HepG2 (cell line): ENCODE data around the gene EFEMP2. TPM values are rescaled to one million over a fixed set of nuclear protein-coding genes. Genes with fewer than 3 reads are reported as not detected.

Experiments used
- AGO2 ChIP-seq: fragments of 200-400 bp; formaldehyde crosslinking; optimal IDR thresholded peaks from 2 replicates; pipeline ENCODE3; 2017; ENCODE audit warnings: mild to moderate bottlenecking, low read depth, low read length, moderate library complexity
- AKAP8 ChIP-seq: sonication (generic); formaldehyde crosslinking; IDR thresholded peaks from 2 replicates; pipeline ENCODE4 v1.5.1; 2020; ENCODE audit warnings: mild to moderate bottlenecking, missing genetic modification reagents
- ATM ChIP-seq: fragments of 450-650 bp; IDR thresholded peaks from 2 replicates; pipeline ENCODE4 v1.7.1; 2017; ENCODE audit warnings: mild to moderate bottlenecking, borderline replicate concordance
- ELF4 ChIP-seq: sonication (generic); formaldehyde crosslinking; IDR thresholded peaks from 2 replicates; pipeline ENCODE4 v1.5.0; 2020; ENCODE audit warnings: missing genetic modification reagents, mild to moderate bottlenecking, moderate library complexity, borderline replicate concordance
- FOXA3 ChIP-seq: IDR thresholded peaks from 2 replicates; pipeline ENCODE4 v1.6.1; 2016; ENCODE audit warnings: missing genetic modification reagents, missing compliant biosample characterization
- KDM2A ChIP-seq: sonication (generic); formaldehyde crosslinking; IDR thresholded peaks from 2 replicates; pipeline ENCODE4 v1.4.0; 2020; ENCODE audit warnings: low read depth, missing genetic modification reagents, borderline replicate concordance
- POLR2A ChIP-seq, 2 experiments: IDR thresholded peaks; 2 replicates each; pipeline ENCODE4 v1.6.1; 2011; ENCODE audit warnings: low read depth in 2 of 2, low read length in 2 of 2, mild to moderate bottlenecking in 1 of 2, moderate library complexity in 1 of 2; ENCODE audit not compliant: insufficient read depth in 1 of 2
- PPARG ChIP-seq: conservative IDR thresholded peaks from 2 replicates; pipeline ENCODE4 v1.6.1; 2016; ENCODE audit warnings: missing biosample characterization, missing genetic modification reagents
- SCMH1 ChIP-seq: sonication (generic); formaldehyde crosslinking; IDR thresholded peaks from 2 replicates; pipeline ENCODE4 v1.9.0; 2021; ENCODE audit warnings: missing genetic modification reagents, mild to moderate bottlenecking, borderline replicate concordance
- SPEN ChIP-seq: sonication (generic); formaldehyde crosslinking; IDR thresholded peaks from 2 replicates; pipeline ENCODE4 v1.5.1; 2020; ENCODE audit warnings: low read depth, mild to moderate bottlenecking, missing genetic modification reagents
- ZC3H13 ChIP-seq: sonication (generic); formaldehyde crosslinking; IDR thresholded peaks from 2 replicates; pipeline ENCODE4 v1.8.1; 2023; ENCODE audit warnings: mild to moderate bottlenecking, missing genetic modification reagents, moderate library complexity
- ZNF563 ChIP-seq: sonication (generic); formaldehyde crosslinking; IDR thresholded peaks from 2 replicates; pipeline ENCODE4 v1.8.0; 2022; ENCODE audit warnings: mild to moderate bottlenecking, moderate library complexity, missing genetic modification reagents
- ZNF790 ChIP-seq: sonication (generic); formaldehyde crosslinking; IDR thresholded peaks from 2 replicates; pipeline ENCODE4 v1.8.0; 2022; ENCODE audit warnings: missing genetic modification reagents, mild to moderate bottlenecking, borderline replicate concordance
- polyA plus RNA-seq, 8 experiments: library from polyadenylated mRNA; depleted of rRNA in 3 of 8; stranded (reverse) in 7 of 8; unstranded in 1 of 8; fragments of >200 nt; fragmentation: Illumina TruSeq in 4 of 8; extraction: Trizol in 4 of 8; gene quantifications; 2 replicates each; pipeline versions ENCODE4 v1.2.1 to v1.2.3, GENCODE V29; 2011 to 2016; ENCODE audit warnings: low read depth in 4 of 8, missing spikeins in 1 of 8, mixed read lengths in 1 of 8; ENCODE audit not compliant: insufficient read depth in 1 of 8
- total RNA-seq, 5 experiments: library from RNA; depleted of rRNA; stranded (reverse); fragments of >200 nt; fragmentation: Illumina TruSeq; extraction: Trizol; gene quantifications; 2 replicates each; pipeline ENCODE4 v1.2.3, GENCODE V29; 2016; ENCODE audit warnings: low read depth in 1 of 5
- TF ChIP-seq, protein P1 (sequence below): sonication (generic); formaldehyde crosslinking; IDR thresholded peaks from one replicate; pipeline ENCODE4 v1.5.1; 2020; ENCODE audit warnings: mild to moderate bottlenecking, missing genetic modification reagents; ENCODE audit errors: not compliant biosample characterization
- TF ChIP-seq, protein P2 (sequence below): sonication (generic); formaldehyde crosslinking; IDR thresholded peaks from 2 replicates; pipeline ENCODE4 v1.5.0; 2020; ENCODE audit warnings: missing genetic modification reagents
- TF ChIP-seq, protein P3 (sequence below): sonication (generic); formaldehyde crosslinking; IDR thresholded peaks from 2 replicates; pipeline ENCODE4 v1.5.0; 2020; ENCODE audit warnings: missing genetic modification reagents
- TF ChIP-seq, protein P4 (sequence below): sonication (generic); formaldehyde crosslinking; conservative IDR thresholded peaks from 2 replicates; pipeline ENCODE4 v1.4.0; 2020; ENCODE audit warnings: missing genetic modification reagents

The EFEMP2 gene
- total and polyA plus RNA-seq, 2 of the 13 experiments (the other 11 are each of a cell fraction or from before 2014, with no cell fraction given): 7.4 to 29.7 TPM

DNA sequence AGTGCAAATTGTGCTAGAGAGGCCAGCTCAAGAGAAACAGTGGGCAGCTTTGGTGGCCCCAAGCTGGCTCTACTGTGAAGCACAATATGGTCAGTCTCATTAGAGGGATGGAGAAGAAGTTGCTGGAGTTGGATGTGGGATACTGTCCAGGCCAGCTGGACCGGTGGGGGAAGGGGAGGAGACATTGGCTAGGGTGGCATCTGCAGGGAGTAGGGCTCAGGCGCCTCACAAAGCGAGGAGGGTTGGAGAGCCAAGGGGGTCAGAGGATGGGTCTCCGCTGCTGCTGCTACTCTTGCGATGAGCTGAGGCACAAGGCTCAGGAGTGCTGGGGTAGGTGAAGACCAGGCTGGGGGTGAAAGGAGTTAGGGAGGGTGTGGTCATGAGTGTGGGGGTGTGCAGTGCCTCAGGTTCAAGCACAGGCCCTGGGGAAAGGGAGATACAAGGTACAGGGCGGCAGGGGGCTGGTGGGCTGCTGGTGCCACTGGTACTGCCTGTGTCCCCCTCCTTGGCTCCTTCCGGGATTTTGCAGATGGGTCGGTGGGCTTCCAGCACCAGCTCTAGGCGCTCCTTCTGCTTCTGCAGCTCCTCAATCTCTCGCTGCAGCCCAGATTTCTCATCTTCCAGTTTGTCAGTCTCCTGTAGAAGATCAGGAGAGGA is 20.2 kb upstream of the EFEMP2 start (continued):
- TF ChIP-seq, protein P1, sequence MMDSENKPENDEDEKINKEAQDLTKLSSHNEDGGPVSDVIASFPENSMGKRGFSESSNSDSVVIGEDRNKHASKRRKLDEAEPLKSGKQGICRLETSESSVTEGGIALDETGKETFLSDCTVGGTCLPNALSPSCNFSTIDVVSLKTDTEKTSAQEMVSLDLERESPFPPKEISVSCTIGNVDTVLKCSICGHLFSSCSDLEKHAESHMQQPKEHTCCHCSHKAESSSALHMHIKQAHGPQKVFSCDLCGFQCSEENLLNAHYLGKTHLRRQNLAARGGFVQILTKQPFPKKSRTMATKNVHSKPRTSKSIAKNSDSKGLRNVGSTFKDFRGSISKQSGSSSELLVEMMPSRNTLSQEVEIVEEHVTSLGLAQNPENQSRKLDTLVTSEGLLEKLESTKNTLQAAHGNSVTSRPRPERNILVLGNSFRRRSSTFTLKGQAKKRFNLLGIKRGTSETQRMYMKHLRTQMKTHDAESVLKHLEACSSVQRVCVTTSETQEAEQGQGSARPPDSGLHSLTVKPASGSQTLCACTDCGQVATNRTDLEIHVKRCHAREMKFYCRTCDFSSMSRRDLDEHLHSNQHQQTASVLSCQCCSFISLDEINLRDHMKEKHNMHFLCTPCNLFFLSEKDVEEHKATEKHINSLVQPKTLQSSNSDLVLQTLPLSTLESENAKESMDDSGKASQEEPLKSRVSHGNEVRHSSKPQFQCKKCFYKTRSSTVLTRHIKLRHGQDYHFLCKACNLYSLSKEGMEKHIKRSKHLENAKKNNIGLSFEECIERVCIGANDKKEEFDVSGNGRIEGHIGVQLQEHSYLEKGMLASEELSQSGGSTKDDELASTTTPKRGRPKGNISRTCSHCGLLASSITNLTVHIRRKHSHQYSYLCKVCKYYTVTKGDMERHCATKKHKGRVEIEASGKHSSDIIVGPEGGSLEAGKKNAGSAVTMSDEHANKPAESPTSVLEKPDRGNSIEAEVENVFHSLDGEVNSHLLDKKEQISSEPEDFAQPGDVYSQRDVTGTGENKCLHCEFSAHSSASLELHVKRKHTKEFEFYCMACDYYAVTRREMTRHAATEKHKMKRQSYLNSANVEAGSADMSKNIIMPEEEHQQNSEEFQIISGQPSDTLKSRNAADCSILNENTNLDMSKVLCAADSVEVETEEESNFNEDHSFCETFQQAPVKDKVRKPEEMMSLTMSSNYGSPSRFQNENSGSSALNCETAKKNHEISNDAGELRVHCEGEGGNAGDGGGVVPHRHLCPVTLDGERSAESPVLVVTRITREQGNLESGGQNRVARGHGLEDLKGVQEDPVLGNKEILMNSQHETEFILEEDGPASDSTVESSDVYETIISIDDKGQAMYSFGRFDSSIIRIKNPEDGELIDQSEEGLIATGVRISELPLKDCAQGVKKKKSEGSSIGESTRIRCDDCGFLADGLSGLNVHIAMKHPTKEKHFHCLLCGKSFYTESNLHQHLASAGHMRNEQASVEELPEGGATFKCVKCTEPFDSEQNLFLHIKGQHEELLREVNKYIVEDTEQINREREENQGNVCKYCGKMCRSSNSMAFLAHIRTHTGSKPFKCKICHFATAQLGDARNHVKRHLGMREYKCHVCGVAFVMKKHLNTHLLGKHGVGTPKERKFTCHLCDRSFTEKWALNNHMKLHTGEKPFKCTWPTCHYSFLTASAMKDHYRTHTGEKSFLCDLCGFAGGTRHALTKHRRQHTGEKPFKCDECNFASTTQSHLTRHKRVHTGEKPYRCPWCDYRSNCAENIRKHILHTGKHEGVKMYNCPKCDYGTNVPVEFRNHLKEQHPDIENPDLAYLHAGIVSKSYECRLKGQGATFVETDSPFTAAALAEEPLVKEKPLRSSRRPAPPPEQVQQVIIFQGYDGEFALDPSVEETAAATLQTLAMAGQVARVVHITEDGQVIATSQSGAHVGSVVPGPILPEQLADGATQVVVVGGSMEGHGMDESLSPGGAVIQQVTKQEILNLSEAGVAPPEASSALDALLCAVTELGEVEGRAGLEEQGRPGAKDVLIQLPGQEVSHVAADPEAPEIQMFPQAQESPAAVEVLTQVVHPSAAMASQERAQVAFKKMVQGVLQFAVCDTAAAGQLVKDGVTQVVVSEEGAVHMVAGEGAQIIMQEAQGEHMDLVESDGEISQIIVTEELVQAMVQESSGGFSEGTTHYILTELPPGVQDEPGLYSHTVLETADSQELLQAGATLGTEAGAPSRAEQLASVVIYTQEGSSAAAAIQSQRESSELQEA (CRISPR knock-in tag): no peak
- TF ChIP-seq FOXA3 (CRISPR knock-in tag) (no peak), POLR2A (IDR thresholded peaks at IDR 0.05; ENCODE audit: insufficient read depth in 1 of 2, low read depth in 2 of 2, low read length in 2 of 2) (0 out of 4 replicates have a peak, but pooled peaks of 1 of the 2 experiments have one; percentile 30), PPARG (no peak), ELF4 (CRISPR knock-in tag) (no peak), KDM2A (CRISPR knock-in tag) (no peak), AGO2 (peak; percentile 45), ZNF563 (no peak), ZC3H13 (peak; percentile 88), SCMH1 (CRISPR knock-in tag) (no peak), SPEN (CRISPR knock-in tag) (no peak), AKAP8 (CRISPR knock-in tag) (peak; percentile 62; the same call in 1 of the 2 replicates), ZNF790 (CRISPR knock-in tag) (no peak), ATM (no peak)
- TF ChIP-seq, protein P2, sequence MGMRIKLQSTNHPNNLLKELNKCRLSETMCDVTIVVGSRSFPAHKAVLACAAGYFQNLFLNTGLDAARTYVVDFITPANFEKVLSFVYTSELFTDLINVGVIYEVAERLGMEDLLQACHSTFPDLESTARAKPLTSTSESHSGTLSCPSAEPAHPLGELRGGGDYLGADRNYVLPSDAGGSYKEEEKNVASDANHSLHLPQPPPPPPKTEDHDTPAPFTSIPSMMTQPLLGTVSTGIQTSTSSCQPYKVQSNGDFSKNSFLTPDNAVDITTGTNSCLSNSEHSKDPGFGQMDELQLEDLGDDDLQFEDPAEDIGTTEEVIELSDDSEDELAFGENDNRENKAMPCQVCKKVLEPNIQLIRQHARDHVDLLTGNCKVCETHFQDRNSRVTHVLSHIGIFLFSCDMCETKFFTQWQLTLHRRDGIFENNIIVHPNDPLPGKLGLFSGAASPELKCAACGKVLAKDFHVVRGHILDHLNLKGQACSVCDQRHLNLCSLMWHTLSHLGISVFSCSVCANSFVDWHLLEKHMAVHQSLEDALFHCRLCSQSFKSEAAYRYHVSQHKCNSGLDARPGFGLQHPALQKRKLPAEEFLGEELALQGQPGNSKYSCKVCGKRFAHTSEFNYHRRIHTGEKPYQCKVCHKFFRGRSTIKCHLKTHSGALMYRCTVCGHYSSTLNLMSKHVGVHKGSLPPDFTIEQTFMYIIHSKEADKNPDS: no peak
- TF ChIP-seq, protein P3, sequence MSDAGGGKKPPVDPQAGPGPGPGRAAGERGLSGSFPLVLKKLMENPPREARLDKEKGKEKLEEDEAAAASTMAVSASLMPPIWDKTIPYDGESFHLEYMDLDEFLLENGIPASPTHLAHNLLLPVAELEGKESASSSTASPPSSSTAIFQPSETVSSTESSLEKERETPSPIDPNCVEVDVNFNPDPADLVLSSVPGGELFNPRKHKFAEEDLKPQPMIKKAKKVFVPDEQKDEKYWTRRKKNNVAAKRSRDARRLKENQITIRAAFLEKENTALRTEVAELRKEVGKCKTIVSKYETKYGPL (CRISPR knock-in tag): no peak
- TF ChIP-seq, protein P4, sequence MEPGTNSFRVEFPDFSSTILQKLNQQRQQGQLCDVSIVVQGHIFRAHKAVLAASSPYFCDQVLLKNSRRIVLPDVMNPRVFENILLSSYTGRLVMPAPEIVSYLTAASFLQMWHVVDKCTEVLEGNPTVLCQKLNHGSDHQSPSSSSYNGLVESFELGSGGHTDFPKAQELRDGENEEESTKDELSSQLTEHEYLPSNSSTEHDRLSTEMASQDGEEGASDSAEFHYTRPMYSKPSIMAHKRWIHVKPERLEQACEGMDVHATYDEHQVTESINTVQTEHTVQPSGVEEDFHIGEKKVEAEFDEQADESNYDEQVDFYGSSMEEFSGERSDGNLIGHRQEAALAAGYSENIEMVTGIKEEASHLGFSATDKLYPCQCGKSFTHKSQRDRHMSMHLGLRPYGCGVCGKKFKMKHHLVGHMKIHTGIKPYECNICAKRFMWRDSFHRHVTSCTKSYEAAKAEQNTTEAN: no peak
